Rectal smooth muscle tissue (tissue), 1 donor: ENCODE results near the gene SDF4.

Experiments
- H3K27ac ChIP-seq: one replicate; pipeline ENCODE4 v1.7.0; 2013; ENCODE audit warnings: low read depth, low read length, inconsistent platforms
- H3K27me3 ChIP-seq: one replicate; pipeline ENCODE4 v1.7.0; 2013; ENCODE audit warnings: low read length; ENCODE audit not compliant: control insufficient read depth, insufficient read depth
- H3K36me3 ChIP-seq: one replicate; pipeline ENCODE4 v1.7.0; 2013; ENCODE audit warnings: low read length; ENCODE audit not compliant: control insufficient read depth, insufficient read depth
- H3K4me1 ChIP-seq: one replicate; pipeline ENCODE4 v1.7.0; 2013; ENCODE audit warnings: low read length; ENCODE audit not compliant: control insufficient read depth, insufficient read depth
- H3K4me3 ChIP-seq: one replicate; pipeline ENCODE4 v1.7.0; 2013; ENCODE audit warnings: low read length
- H3K9ac ChIP-seq: one replicate; pipeline ENCODE4 v1.7.0; 2013; ENCODE audit warnings: low read length

SDF4 gene, protein sequence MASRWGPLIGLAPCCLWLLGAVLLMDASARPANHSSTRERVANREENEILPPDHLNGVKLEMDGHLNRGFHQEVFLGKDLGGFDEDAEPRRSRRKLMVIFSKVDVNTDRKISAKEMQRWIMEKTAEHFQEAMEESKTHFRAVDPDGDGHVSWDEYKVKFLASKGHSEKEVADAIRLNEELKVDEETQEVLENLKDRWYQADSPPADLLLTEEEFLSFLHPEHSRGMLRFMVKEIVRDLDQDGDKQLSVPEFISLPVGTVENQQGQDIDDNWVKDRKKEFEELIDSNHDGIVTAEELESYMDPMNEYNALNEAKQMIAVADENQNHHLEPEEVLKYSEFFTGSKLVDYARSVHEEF

DNA sequence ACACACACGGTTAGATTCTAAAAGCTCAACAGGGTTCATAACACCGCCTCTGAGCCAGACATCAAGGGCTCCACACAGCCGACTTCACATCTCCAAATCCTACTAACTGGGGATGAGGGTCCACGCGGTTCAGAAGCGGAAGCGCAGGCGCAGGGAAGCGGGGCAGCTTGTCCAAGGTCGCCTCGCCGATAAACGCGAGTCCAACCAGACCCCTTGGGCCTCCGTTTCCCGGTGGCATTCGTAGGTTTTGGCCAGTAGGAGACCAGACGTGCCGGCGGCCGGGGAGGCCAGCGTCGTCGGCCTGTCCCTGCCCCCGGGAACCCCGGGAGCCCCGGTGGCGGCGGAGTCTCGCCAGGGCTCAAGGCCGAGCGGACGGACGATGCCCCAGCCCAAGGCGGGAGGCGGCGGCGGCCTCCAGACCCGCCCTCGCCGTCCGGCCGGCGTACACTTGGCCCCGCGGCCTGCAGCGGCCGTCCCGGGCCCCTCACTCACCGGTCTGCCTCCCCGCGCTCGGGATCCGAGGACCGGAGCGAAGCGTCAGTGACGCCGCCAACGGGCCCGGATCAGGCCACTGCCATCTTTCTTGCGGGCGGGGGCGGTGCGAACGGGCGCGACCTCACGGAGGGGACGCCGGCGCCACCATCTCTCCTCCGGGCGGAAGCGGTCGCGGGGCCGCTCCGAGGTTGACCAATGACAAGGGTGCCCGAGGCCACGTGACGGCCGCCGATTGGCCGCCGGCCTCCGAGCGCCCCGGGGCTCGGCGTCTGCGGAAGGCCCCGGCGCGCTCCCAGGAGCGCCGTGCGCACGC is at the start of gene SDF4:
TSS of gene SDF4 (minus strand) at position 602 of the 808 bp plus-strand sequence. CDS start 3,229 bp downstream, outside the sequence.
- H3K4me3 ChIP-seq, result peak within 1 kb of the TSS; percentile 95
- H3K4me1 ChIP-seq, result peaks cover 6% of the 10 kb centered on the region
- H3K9ac ChIP-seq, result peak within 1 kb of the TSS; percentile 77
- H3K27me3 ChIP-seq, result no peaks in the 10 kb centered on the region
- H3K27ac ChIP-seq, result peak within 1 kb of the TSS; percentile 87
- H3K36me3 ChIP-seq, result peaks cover 16% of the 10 kb centered on the region

DNA sequence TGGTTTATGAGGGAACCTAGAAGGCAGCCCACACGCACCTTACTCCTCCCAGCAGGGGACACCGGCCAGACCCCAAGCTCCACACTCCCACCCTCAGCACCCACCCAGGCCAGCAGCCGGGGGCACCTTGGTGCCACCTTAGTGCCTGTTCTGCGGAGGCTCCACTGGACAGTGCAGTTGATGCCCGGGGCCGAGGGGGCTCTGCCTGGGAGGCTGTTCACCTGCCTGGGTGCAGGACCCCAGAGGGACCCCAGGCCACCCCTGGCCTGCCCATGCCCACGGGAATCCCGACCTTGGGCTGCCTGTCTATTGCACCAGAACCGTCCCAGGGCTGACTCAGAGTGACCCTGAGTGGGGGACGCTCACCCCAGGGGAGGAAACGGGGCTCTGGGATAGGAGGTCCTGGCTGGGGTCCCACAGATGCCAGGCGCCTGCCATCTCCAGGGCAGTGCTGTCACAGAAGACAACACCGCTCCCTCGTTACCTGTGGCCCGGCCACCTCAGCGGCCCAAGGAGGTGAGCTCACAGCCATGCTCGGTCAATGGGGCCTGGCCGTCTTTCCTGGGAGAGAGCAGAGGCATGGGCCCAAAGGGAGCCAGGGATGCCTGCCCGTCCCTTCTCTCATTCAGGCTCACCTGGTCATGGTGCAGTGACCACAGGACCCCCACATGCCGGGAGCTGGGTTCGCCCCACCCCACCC is 49.1 kb upstream of the SDF4 start:
- Histone ChIP-seq H3K9ac (no peak overlapping the region), H3K4me1 (no peaks in the 10 kb centered on the region), H3K27ac (no peak overlapping the region), H3K4me3 (no peak overlapping the region), H3K27me3 (peaks cover 12% of the 10 kb centered on the region), H3K36me3 (no peaks in the 10 kb centered on the region)

DNA sequence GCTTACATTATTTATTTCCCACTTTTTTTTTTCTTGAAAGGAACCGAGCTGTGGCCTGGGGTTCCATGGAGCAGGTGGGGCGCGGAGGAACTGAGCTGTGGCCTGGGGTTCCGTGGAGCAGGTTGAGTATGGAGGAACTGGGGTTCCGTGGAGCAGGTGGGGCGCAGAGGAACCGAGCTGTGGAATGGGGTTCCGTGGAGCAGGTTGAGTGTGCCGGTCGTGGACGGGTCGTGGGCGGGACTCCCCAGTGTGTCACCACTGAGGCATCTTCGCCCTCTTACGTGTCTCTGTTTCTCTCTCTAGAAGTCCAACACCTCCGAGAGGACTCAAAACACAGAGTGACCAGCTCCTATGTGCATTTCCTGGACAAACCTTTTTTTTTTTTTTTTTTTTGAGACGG is 47.2 kb upstream of the SDF4 start:
- no peak overlapping the region for H3K27ac ChIP-seq

DNA sequence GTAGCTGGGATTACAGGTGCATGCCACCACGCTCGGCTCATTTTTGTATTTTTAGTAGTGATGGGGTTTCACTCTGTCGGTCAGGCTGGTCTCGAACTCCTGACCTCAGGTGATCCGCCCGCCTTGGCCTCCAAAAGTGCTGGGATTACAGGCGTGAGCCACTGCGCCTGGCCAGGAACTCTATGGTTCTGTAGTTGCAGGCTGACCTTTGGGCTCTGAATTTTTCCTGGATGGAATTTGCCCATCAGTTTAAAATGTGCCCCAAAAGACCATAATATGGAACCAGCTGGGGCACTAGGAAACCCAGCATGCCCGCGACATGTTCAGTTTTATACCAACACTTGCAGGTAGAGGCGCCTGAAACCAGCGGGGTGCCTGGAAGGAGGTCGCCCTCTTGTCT is 46.8 kb upstream of the SDF4 start:
- Histone ChIP-seq H3K4me1 (no peaks in the 10 kb centered on the region), H3K36me3 (no peaks in the 10 kb centered on the region), H3K27ac (no peak overlapping the region), H3K27me3 (no peaks in the 10 kb centered on the region), H3K9ac (no peak overlapping the region), H3K4me3 (no peak overlapping the region)

More for the DNA sequence above, 47.2 kb upstream of the SDF4 start:
- Histone ChIP-seq H3K36me3 (no peaks in the 10 kb centered on the region), H3K27me3 (no peaks in the 10 kb centered on the region), H3K4me1 (no peaks in the 10 kb centered on the region), H3K4me3 (no peak overlapping the region), H3K9ac (no peak overlapping the region)

DNA sequence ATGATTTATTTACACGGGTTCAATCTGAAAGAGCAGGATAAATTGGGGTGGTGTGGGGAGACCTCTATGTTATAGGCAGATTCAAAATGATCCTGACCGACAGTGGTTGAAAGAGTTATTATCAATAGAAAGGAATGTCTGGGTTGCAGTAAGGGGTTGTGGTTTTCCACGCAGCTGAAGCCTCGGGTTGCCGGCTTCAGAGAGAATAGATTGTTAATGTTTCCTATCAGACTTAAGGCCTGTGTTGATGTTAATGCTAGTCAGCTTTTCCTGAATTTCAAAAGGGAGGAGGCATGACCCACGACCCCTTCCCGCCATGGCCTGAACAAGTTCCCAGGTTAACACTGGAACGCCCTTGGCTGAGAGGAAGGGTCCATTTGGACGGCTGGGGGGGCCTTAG is 44.0 kb upstream of the SDF4 start:
- no peaks in the 10 kb centered on the region for H3K27me3 ChIP-seq
- peaks cover 16% of the 10 kb centered on the region for H3K4me1 ChIP-seq
- H3K9ac ChIP-seq, result no peak overlapping the region
- H3K27ac ChIP-seq, result no peak overlapping the region
- H3K4me3 ChIP-seq, result no peak overlapping the region
- H3K36me3 ChIP-seq, result no peaks in the 10 kb centered on the region

DNA sequence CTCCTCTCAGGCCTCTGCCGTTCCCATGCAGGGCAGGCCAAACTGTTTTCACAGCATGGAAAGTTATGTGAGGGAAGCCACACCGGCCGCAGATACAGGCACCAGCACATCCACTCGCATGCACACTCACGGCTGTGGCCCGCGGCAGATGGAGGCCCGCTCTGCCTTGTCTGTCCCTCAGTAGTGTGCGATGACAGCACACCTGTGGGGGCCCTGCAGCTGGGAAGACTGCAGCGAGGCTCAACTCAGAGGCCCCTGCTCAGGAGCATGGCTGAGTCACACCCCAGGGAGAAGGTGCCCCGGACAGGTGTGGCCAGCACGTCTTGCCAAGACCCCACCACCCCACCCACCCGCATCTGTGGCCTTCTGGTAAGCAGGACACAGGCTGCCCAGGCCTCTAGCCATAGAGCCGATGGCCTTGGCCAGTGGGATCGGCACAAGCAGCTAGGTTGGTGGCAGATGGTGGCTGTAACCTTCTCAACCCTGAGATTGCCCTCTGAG is 43.2 kb upstream of the SDF4 start:
- Histone ChIP-seq H3K36me3 (no peaks in the 10 kb centered on the region), H3K27me3 (no peaks in the 10 kb centered on the region), H3K4me3 (peak overlapping the region; percentile 72), H3K27ac (no peak overlapping the region), H3K9ac (no peak overlapping the region), H3K4me1 (peaks cover 19% of the 10 kb centered on the region)

DNA sequence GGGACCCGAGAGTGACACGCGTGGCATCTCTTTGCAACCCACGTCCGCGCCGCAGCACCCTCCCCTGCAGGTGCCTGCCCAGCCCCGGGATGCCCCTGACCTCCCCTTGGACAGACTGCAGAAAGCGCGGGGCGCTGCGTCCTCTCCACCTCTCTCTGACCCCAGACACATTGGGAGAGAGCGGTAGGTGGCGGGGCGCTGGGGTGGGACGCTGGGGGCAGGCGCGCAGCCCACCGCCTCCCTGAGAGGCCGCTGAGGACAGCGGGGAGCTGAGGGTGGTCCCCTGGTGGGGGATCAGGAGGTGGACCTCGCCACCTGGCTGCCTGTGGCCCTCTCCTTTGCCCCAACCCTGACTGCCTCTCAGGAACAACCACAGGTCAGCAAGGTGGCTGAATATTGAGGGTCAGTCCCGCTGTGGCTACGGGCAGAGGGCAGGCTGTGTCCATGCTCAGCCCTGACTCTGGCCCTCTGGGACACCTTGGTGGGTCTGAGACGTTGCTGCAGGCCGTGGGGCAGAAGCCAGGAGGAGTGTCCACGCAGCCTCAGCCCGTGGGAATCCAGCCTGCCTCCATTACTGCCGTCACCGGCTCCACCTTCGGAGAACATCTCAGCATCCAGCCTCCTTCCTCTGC is 42.6 kb upstream of the SDF4 start:
- Histone ChIP-seq H3K27me3 (no peaks in the 10 kb centered on the region), H3K4me3 (peak overlapping the region; percentile 72), H3K36me3 (no peaks in the 10 kb centered on the region), H3K9ac (no peak overlapping the region), H3K4me1 (peaks cover 19% of the 10 kb centered on the region), H3K27ac (no peak overlapping the region)

DNA sequence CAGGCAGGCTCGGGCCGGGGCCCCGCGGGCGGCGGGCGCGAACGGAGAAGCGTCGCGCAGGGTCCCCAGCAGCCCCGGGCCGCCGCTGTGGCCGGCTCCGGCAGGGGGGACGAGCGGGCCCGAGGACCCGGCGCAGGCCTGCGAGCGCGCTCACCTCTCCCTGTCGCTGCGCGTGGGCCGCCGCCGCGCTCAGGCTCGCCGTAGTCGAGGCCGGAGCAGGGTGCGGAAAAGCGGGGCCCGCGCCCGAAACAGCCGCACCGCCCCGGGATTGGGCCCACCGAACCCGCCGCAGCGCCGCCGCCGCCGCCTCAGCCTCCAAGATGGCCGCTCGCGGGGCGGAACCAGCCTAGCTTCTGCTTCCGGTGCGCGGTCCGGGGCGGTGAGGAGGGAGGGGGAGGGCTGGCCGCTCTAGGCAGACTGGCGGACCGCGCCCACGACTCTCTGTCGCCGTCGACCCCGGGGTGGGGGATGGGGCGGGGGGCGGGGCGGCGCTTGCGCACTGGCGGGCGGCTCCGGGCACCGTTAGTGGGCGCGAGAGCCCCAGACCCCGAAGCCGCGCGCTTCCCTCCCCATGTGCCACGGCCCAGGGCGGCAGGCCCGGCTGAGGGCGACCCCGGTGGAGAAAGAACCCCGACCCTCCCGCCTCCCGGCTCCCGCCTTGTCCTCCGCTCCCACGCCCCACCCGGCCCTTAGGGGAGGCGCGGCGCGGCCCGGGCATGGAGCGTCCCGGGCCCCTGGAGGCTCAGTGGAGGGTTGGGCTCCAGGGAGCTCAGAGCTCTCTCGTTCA is 41.9 kb upstream of the SDF4 start, which contains the start of gene UBE2J2:
TSS of gene UBE2J2 (minus strand) at position 343 of the 787 bp plus-strand sequence. CDS start 5,862 bp downstream, outside the sequence.
- no peaks in the 10 kb centered on the region for H3K27me3 ChIP-seq
- H3K27ac ChIP-seq, result peak within 1 kb of the TSS; percentile 71
- H3K4me1 ChIP-seq, result peaks cover 19% of the 10 kb centered on the region
- peak within 1 kb of the TSS; percentile 87 for H3K9ac ChIP-seq
- no peaks in the 10 kb centered on the region for H3K36me3 ChIP-seq
- peak within 1 kb of the TSS; percentile 89 for H3K4me3 ChIP-seq

DNA sequence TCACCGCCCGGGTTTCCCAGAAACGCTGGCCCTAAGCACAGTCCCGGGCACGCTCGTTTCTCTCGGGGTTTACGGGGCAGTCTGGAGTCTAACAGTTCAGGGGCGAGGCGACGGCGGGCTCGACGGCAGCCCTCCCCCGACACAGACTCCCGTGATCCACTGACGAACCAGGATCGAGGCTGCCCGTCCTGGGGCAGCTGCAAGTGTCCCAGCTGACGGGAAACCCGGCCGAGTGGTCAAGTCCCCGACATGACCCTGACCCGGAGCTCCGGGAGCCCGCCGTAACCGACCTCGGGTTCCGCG is 41.4 kb upstream of the SDF4 start:
- peaks cover 19% of the 10 kb centered on the region for H3K4me1 ChIP-seq
- peak overlapping the region; percentile 87 for H3K9ac ChIP-seq
- no peaks in the 10 kb centered on the region for H3K36me3 ChIP-seq
- H3K27me3 ChIP-seq, result no peaks in the 10 kb centered on the region
- H3K4me3 ChIP-seq, result peak overlapping the region; percentile 89
- peak overlapping the region; percentile 71 for H3K27ac ChIP-seq

DNA sequence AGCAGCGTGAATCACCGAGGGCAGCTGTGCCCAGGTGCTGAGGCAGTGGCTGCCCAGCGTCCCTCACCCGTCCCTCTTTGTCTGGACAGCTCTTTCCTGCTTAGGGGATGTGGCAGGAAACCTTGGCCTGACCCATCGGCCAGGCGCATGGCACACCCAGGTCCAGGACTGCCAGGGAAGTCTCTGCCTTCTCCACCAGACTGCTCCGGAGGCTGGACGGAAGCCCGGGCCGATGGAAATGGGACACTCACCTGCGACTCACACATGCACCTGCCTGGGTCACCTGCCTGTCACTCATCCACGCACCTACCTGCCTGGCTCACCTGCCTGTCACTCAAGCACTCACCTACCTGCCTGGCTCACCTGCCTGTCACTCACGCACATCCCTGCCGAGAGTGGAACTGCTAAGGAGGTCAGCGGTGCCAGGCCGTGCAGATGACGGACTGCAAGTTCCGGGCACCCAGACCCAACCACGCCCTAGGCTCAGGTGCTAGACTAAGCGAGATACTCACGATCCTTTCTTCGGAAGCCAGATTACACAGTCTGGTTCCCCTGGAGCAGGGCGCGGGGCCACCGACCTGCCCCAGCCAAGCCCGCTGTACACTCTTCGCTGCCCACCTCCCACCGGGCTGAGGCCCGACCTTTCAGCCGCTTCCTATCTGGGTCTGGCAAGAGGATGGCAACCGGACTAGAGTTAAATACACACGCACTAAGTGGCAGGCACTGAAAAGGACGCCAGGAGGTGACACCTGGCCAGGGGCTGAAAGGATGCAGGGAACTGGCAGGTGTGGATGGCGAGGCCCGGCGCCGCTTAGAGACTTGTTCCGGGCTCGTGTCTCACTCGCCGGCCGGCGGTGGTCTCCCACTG is 40.8 kb upstream of the SDF4 start:
- Histone ChIP-seq H3K9ac (peak overlapping the region; percentile 87), H3K36me3 (peaks cover 4% of the 10 kb centered on the region), H3K4me1 (peaks cover 19% of the 10 kb centered on the region), H3K27ac (peak overlapping the region; percentile 71), H3K27me3 (no peaks in the 10 kb centered on the region), H3K4me3 (peak overlapping the region; percentile 89)

DNA sequence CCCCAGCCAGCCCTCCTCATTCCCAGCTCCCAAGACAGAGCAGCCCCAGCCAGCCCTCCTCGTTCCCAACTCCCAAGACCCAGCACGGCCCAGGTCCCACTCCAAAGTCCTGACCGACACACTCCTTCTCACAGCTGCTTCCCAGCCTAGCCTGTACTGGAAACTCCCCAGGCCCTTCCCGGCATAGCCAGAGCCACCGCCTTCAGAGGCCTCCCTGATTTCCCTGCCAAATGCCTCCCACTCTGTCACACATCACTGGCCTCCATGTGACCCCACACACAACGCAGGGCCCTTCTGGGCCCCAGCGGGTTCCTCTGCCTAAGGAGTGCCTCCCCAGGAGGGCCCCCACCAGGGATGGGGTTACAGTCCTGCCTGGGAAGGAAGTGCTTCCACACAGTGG is 39.0 kb upstream of the SDF4 start:
- H3K27ac ChIP-seq, result no peak overlapping the region
- no peaks in the 10 kb centered on the region for H3K27me3 ChIP-seq
- H3K4me3 ChIP-seq, result no peak overlapping the region
- H3K9ac ChIP-seq, result peak overlapping the region; percentile 16
- peaks cover 19% of the 10 kb centered on the region for H3K4me1 ChIP-seq
- H3K36me3 ChIP-seq, result peaks cover 7% of the 10 kb centered on the region
